ENCODE measurements around the gene NCOA5.
A peak's percentile ranks its signal among the peaks of the same experiment; 100 is the strongest.

The NCOA5 gene

DNA sequence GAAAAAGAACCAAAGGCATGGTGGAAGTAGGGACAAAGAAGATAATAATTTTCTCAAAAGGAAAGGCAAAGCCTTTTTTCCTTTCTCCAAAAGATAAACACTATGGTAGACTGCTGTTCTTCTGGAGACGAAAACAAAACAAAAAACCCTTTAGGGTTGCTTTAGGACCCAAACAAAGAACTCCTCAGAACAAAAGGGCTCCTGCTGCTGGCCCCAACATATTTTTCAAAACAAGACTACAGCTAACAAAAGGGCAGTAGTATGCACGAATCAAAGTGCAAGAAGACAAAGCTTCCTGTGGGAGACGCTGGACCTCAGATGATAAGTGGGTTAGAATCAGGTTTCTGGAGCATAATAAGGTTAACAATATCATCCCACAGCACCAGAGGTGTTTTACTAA is 15.8 kb downstream of the NCOA5 start:
- H3K27ac ChIP-seq (ENCODE audit: low read depth, low read length, severe bottlenecking): no peak overlapping the region
- peaks cover 17% of the 10 kb centered on the region for H3K4me1 ChIP-seq (ENCODE audit: control insufficient read depth, insufficient read depth, low read length, poor library complexity, severe bottlenecking)
- no peak overlapping the region for H3K4me3 ChIP-seq (ENCODE audit: extremely low read depth, insufficient read depth, low read length, poor library complexity, severe bottlenecking)
- no CpG with 5 or more reads among the region's 3 CpGs for WGBS, 2 experiments (ENCODE audit: insufficient coverage in 2 of 2)
- H3K9me3 ChIP-seq (ENCODE audit: control insufficient read depth, low read length): no peaks in the 10 kb centered on the region
- H3K36me3 ChIP-seq (ENCODE audit: control insufficient read depth, insufficient read depth, low read length): peaks cover 70% of the 10 kb centered on the region

GRCh38 chr20:46073443-46073842 is 16.3 kb downstream of the NCOA5 start:
- Histone ChIP-seq H3K9me3 (ENCODE audit: control insufficient read depth, low read length) (no peaks in the 10 kb centered on the region), H3K36me3 (ENCODE audit: control insufficient read depth, insufficient read depth, low read length) (peaks cover 69% of the 10 kb centered on the region), H3K4me3 (ENCODE audit: extremely low read depth, insufficient read depth, low read length, poor library complexity, severe bottlenecking) (no peak overlapping the region), H3K4me1 (ENCODE audit: control insufficient read depth, insufficient read depth, low read length, poor library complexity, severe bottlenecking) (peaks cover 17% of the 10 kb centered on the region), H3K27ac (ENCODE audit: low read depth, low read length, severe bottlenecking) (no peak overlapping the region)
- 80 to 100% methylated on average over 1 of the region's 3 CpGs for WGBS, 2 experiments (ENCODE audit: insufficient coverage in 2 of 2)

- H3K36me3 ChIP-seq (ENCODE audit: control insufficient read depth, insufficient read depth, low read length): peaks cover 69% of the 10 kb centered on the region
- H3K27ac ChIP-seq (ENCODE audit: low read depth, low read length, severe bottlenecking): no peak overlapping the region
- no peaks in the 10 kb centered on the region for H3K9me3 ChIP-seq (ENCODE audit: control insufficient read depth, low read length)
- no peak overlapping the region for H3K4me3 ChIP-seq (ENCODE audit: extremely low read depth, insufficient read depth, low read length, poor library complexity, severe bottlenecking)
- H3K4me1 ChIP-seq (ENCODE audit: control insufficient read depth, insufficient read depth, low read length, poor library complexity, severe bottlenecking): peaks cover 17% of the 10 kb centered on the region
- 92 to 100% methylated on average over 2 of the region's 4 CpGs for WGBS, 2 experiments (ENCODE audit: insufficient coverage in 2 of 2)
These were observed 16.7 kb downstream of the NCOA5 start for GRCh38 chr20:46073024-46073423.

GRCh38 chr20:46071573-46071972 is 18.2 kb downstream of the NCOA5 start:
- Histone ChIP-seq H3K27ac (ENCODE audit: low read depth, low read length, severe bottlenecking) (no peak overlapping the region), H3K36me3 (ENCODE audit: control insufficient read depth, insufficient read depth, low read length) (peaks cover 70% of the 10 kb centered on the region), H3K4me1 (ENCODE audit: control insufficient read depth, insufficient read depth, low read length, poor library complexity, severe bottlenecking) (peaks cover 17% of the 10 kb centered on the region), H3K4me3 (ENCODE audit: extremely low read depth, insufficient read depth, low read length, poor library complexity, severe bottlenecking) (no peak overlapping the region), H3K9me3 (ENCODE audit: control insufficient read depth, low read length) (no peaks in the 10 kb centered on the region)
- WGBS, 2 experiments (ENCODE audit: insufficient coverage in 2 of 2): 91 to 92% methylated on average over 3 of the region's 3 CpGs

DNA sequence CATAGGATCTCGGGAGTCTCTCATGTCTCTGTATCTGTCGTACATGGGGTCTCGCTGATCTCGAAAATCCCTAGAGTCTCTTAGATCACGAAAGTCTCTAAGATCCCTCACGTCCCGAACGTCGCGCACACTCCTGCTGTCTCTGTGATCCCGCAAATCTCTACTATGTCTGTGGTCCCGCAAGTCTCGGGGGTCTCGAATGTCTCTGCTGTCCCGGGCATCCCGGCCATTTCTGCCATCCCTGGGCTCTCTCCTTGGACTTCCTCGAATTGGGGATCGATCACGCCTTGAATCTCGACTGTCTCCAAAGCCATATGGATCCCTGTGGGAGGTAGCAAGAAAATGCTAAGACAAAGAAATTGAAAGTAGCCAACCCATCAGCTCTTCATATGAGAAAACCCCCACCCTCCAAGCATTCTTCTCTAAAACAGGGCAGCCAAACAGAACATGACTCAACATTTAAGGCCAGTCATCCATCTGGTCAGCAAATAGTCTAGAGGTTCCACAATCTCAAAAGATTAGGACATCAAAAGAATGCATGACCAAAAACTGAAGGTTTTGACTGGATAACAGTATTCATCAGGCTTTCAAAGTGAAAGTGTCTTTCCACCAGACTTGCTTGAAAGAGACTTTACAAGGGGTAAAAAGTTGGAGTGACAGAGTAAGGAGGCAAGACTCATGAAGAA is 19.4 kb downstream of the NCOA5 start:
- Histone ChIP-seq H3K36me3 (ENCODE audit: control insufficient read depth, insufficient read depth, low read length) (peaks cover 73% of the 10 kb centered on the region), H3K4me3 (ENCODE audit: extremely low read depth, insufficient read depth, low read length, poor library complexity, severe bottlenecking) (no peak overlapping the region), H3K9me3 (ENCODE audit: control insufficient read depth, low read length) (no peaks in the 10 kb centered on the region), H3K4me1 (ENCODE audit: control insufficient read depth, insufficient read depth, low read length, poor library complexity, severe bottlenecking) (peaks cover 17% of the 10 kb centered on the region), H3K27ac (ENCODE audit: low read depth, low read length, severe bottlenecking) (peak overlapping the region; percentile 1)
- WGBS, 2 experiments (ENCODE audit: insufficient coverage in 2 of 2): 96 to 97% methylated on average over 15 to 20 of the region's 20 CpGs

GRCh38 chr20:46065691-46066090 is 24.1 kb downstream of the NCOA5 start:
- H3K27ac ChIP-seq (ENCODE audit: low read depth, low read length, severe bottlenecking): no peak overlapping the region
- no peaks in the 10 kb centered on the region for H3K9me3 ChIP-seq (ENCODE audit: control insufficient read depth, low read length)
- WGBS, 2 experiments (ENCODE audit: insufficient coverage in 2 of 2): 91 to 100% methylated on average over 1 of the region's 3 CpGs
- peaks cover 13% of the 10 kb centered on the region for H3K4me1 ChIP-seq (ENCODE audit: control insufficient read depth, insufficient read depth, low read length, poor library complexity, severe bottlenecking)
- no peak overlapping the region for H3K4me3 ChIP-seq (ENCODE audit: extremely low read depth, insufficient read depth, low read length, poor library complexity, severe bottlenecking)
- H3K36me3 ChIP-seq (ENCODE audit: control insufficient read depth, insufficient read depth, low read length): peaks cover 96% of the 10 kb centered on the region

DNA sequence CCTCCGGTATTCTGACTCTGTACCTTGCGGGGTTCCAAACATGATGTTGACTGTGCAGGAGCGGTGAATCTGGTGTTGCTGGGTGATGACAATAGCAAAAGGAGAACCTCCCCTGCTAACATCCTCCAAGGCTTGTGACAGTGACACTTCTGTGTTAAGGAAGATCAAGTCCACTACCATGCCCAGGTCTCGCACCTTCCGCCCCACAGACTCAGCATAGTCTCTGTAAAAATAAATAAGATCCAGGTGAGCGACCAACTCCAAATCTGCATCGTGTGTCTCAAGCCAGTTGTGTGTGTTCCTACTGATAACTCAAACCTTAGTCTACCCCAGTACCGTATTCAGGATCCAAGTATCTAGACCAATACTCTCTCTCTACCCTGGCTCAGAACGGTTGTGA is 24.8 kb downstream of the NCOA5 start:
- WGBS, 2 experiments (ENCODE audit: insufficient coverage in 2 of 2): 97 to 99% methylated on average over 7 to 9 of the region's 9 CpGs
- H3K36me3 ChIP-seq (ENCODE audit: control insufficient read depth, insufficient read depth, low read length): peaks cover 93% of the 10 kb centered on the region

GRCh38 chr20:46063652-46064054 is 26.1 kb downstream of the NCOA5 start:
- no peaks in the 10 kb centered on the region for H3K9me3 ChIP-seq (ENCODE audit: control insufficient read depth, low read length)
- H3K27ac ChIP-seq (ENCODE audit: low read depth, low read length, severe bottlenecking): no peak overlapping the region
- H3K4me3 ChIP-seq (ENCODE audit: extremely low read depth, insufficient read depth, low read length, poor library complexity, severe bottlenecking): no peak overlapping the region
- 80 to 83% methylated on average over 1 to 2 of the region's 3 CpGs for WGBS, 2 experiments (ENCODE audit: insufficient coverage in 2 of 2)
- H3K36me3 ChIP-seq (ENCODE audit: control insufficient read depth, insufficient read depth, low read length): peaks cover 90% of the 10 kb centered on the region
- peaks cover 18% of the 10 kb centered on the region for H3K4me1 ChIP-seq (ENCODE audit: control insufficient read depth, insufficient read depth, low read length, poor library complexity, severe bottlenecking)

More for the DNA sequence above, 24.8 kb downstream of the NCOA5 start:
- H3K4me1 ChIP-seq (ENCODE audit: control insufficient read depth, insufficient read depth, low read length, poor library complexity, severe bottlenecking): peaks cover 13% of the 10 kb centered on the region
- H3K9me3 ChIP-seq (ENCODE audit: control insufficient read depth, low read length): no peaks in the 10 kb centered on the region
- H3K27ac ChIP-seq (ENCODE audit: low read depth, low read length, severe bottlenecking): no peak overlapping the region
- no peak overlapping the region for H3K4me3 ChIP-seq (ENCODE audit: extremely low read depth, insufficient read depth, low read length, poor library complexity, severe bottlenecking)

GRCh38 chr20:46063151-46063550 is 26.6 kb downstream of the NCOA5 start:
- H3K4me3 ChIP-seq (ENCODE audit: extremely low read depth, insufficient read depth, low read length, poor library complexity, severe bottlenecking): no peak overlapping the region
- no peaks in the 10 kb centered on the region for H3K9me3 ChIP-seq (ENCODE audit: control insufficient read depth, low read length)
- H3K27ac ChIP-seq (ENCODE audit: low read depth, low read length, severe bottlenecking): no peak overlapping the region
- 100% methylated on average over 2 to 5 of the region's 8 CpGs for WGBS, 2 experiments (ENCODE audit: insufficient coverage in 2 of 2)
- peaks cover 21% of the 10 kb centered on the region for H3K4me1 ChIP-seq (ENCODE audit: control insufficient read depth, insufficient read depth, low read length, poor library complexity, severe bottlenecking)
- peaks cover 85% of the 10 kb centered on the region for H3K36me3 ChIP-seq (ENCODE audit: control insufficient read depth, insufficient read depth, low read length)

DNA sequence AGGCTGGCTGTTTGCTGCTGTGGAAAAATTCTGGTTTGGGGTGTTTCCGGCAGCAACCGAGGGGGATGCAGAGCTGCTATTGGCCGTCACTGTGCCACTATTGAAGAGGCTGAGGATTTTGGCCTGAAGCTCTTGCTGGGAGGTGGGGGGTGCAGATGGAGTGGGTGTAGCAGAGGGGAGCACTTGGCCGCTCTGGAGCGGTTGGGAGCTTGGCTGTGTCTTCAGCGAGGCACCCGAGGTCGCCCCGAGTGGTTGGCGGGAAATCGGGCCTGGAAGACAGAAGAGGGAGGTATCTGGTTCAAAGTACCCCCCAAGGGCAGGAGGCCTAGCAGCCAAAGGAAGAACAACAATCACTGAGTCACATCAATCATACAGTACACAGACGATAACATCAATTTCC is 27.1 kb downstream of the NCOA5 start:
- 98 to 100% methylated on average over 3 to 12 of the region's 12 CpGs for WGBS, 2 experiments (ENCODE audit: insufficient coverage in 2 of 2)
- no peaks in the 10 kb centered on the region for H3K9me3 ChIP-seq (ENCODE audit: control insufficient read depth, low read length)
- H3K27ac ChIP-seq (ENCODE audit: low read depth, low read length, severe bottlenecking): no peak overlapping the region
- H3K4me3 ChIP-seq (ENCODE audit: extremely low read depth, insufficient read depth, low read length, poor library complexity, severe bottlenecking): no peak overlapping the region
- peaks cover 21% of the 10 kb centered on the region for H3K4me1 ChIP-seq (ENCODE audit: control insufficient read depth, insufficient read depth, low read length, poor library complexity, severe bottlenecking)
- H3K36me3 ChIP-seq (ENCODE audit: control insufficient read depth, insufficient read depth, low read length): peaks cover 80% of the 10 kb centered on the region

GRCh38 chr20:46062151-46062550 is 27.6 kb downstream of the NCOA5 start:
- Histone ChIP-seq H3K4me1 (ENCODE audit: control insufficient read depth, insufficient read depth, low read length, poor library complexity, severe bottlenecking) (peaks cover 21% of the 10 kb centered on the region), H3K36me3 (ENCODE audit: control insufficient read depth, insufficient read depth, low read length) (peaks cover 78% of the 10 kb centered on the region), H3K27ac (ENCODE audit: low read depth, low read length, severe bottlenecking) (no peak overlapping the region), H3K4me3 (ENCODE audit: extremely low read depth, insufficient read depth, low read length, poor library complexity, severe bottlenecking) (no peak overlapping the region), H3K9me3 (ENCODE audit: control insufficient read depth, low read length) (no peaks in the 10 kb centered on the region)
- WGBS, 2 experiments (ENCODE audit: insufficient coverage in 2 of 2): 94 to 100% methylated on average over 3 of the region's 4 CpGs

Data from mesodermal cell (in vitro differentiated cells).